Measurements from ENCODE around the gene REV3L. TPM values are rescaled to one million over a fixed set of nuclear protein-coding genes. Genes with fewer than 3 reads are reported as not detected.

The REV3L gene
- total and polyA plus RNA-seq, 2 of the 13 experiments (the other 11 are each of a cell fraction or from before 2014, with no cell fraction given): 12.8 to 31.3 TPM

DNA sequence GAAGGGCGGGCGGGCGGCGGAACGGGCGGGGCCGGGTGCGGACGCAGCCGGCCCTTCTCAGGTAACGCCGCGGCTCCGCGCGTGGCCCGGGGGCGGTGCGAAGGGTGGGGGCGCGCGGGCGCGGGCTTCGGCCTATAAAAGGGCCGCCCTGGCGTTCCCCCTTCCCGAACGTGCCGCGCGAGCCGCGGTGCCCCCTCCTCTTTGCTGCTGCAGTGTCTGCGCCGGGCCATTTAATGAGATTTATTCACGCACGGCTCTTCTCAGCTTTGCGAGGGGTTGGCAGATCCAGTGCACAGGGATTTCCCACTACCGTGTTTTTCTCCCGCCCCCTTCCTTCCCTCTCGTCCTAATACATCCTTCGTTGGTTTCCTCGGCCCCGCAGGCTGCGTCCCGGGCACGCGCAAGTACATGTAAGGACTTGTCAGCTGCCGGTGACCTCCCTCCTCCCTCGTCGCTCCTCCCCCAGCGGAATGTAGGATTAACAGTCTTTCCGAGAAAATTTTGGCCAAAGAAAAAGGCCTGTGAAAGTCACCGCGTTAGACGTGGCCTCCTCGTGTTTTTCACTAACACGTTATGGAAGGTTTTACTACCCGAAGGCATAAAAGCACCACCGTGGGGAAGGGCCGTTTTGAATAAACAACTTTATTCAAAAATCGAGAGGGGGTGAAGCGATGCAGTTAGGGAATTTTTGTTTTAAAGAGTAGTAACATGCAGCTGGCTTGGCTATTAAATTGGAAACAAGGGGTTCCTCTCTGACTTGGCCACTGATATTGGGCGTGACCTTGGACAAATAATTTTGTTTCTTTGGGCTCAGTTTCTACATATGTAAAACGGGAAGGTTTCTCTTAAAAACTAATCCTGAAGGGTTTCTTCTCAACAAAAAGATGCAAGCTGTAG is 966 bp upstream of the REV3L start (continued):
- TF ChIP-seq MXD3 (CRISPR knock-in tag; IDR thresholded peaks at IDR 0.05) (peak; percentile 80), ZNF251 (CRISPR knock-in tag; IDR thresholded peaks at IDR 0.05) (no peak), ZNF296 (CRISPR knock-in tag; conservative IDR thresholded peaks at IDR 0.05) (0 out of 2 replicates have a peak, but pooled peaks have one; percentile 29), IRF2 (CRISPR knock-in tag; IDR thresholded peaks at IDR 0.05) (peak; percentile 30), ATF1 (CRISPR knock-in tag; IDR thresholded peaks at IDR 0.05) (peak; percentile 39; the same call in 1 of the 2 replicates), SATB2 (CRISPR knock-in tag; IDR thresholded peaks at IDR 0.05) (peak; percentile 15), ZNF33B (CRISPR knock-in tag; IDR thresholded peaks at IDR 0.05) (peak; percentile 68), GFI1 (CRISPR knock-in tag; IDR thresholded peaks at IDR 0.05; ENCODE audit: borderline replicate concordance) (peak; percentile 74), MED1 (CRISPR knock-in tag; IDR thresholded peaks at IDR 0.05) (peak; percentile 73), RXRA (CRISPR knock-in tag; IDR thresholded peaks at IDR 0.05) (peak; percentile 60), BRF2 (CRISPR knock-in tag; IDR thresholded peaks at IDR 0.05) (peak; percentile 77), PHF21A (CRISPR knock-in tag; IDR thresholded peaks at IDR 0.05) (peak; percentile 26; the same call in 1 of the 2 replicates), TIGD3 (CRISPR knock-in tag; IDR thresholded peaks at IDR 0.05; ENCODE audit: borderline replicate concordance) (peak; percentile 90), GTF2F1 (IDR thresholded peaks at IDR 0.05; ENCODE audit: low read length) (no peak; the same call in 1 of the 2 replicates), FUBP1 (CRISPR knock-in tag; IDR thresholded peaks at IDR 0.05; ENCODE audit: borderline replicate concordance) (no peak; the same call in 1 of the 2 replicates), ZBTB14 (CRISPR knock-in tag; IDR thresholded peaks at IDR 0.05) (peak; percentile 96), SIN3A (IDR thresholded peaks at IDR 0.05; ENCODE audit: borderline replicate concordance, low read depth, low read length) (peak; percentile 84; the same call in 1 of the 2 replicates)
- TF ChIP-seq, protein P1, sequence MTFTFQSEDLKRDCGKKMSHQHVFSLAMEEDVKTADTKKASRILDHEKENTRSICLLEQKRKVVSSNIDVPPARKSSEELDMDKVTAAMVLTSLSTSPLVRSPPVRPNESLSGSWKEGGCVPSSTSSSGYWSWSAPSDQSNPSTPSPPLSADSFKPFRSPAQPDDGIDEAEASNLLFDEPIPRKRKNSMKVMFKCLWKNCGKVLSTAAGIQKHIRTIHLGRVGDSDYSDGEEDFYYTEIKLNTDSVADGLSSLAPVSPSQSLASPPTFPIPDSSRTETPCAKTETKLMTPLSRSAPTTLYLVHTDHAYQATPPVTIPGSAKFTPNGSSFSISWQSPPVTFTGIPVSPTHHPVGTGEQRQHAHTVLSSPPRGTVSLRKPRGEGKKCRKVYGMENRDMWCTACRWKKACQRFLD (CRISPR knock-in tag; IDR thresholded peaks at IDR 0.05; ENCODE audit: borderline replicate concordance): peak; percentile 91; the same call in 1 of the 2 replicates
- TF ChIP-seq, protein P2, sequence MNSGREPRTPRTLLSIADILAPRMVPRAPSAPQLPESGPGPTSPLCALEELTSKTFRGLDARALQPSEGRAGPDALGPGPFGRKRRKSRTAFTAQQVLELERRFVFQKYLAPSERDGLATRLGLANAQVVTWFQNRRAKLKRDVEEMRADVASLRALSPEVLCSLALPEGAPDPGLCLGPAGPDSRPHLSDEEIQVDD (CRISPR knock-in tag; IDR thresholded peaks at IDR 0.05; ENCODE audit: borderline replicate concordance): no peak
- TF ChIP-seq, protein P3, sequence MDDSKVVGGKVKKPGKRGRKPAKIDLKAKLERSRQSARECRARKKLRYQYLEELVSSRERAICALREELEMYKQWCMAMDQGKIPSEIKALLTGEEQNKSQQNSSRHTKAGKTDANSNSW (CRISPR knock-in tag; IDR thresholded peaks at IDR 0.05; ENCODE audit: borderline replicate concordance): no peak; the same call in 1 of the 2 replicates

Data from HepG2 (cell line).